HepG2 (cell line): ENCODE measurements around the gene TSR1. TPM values are rescaled to one million over a fixed set of nuclear protein-coding genes. Genes with fewer than 3 reads are reported as not detected.

ENCODE experiments used
- CBFB ChIP-seq: sonication (generic); formaldehyde crosslinking; IDR thresholded peaks from 2 replicates; pipeline ENCODE4 v1.4.0; 2020; ENCODE audit warnings: missing genetic modification reagents
- CBX1 ChIP-seq: IDR thresholded peaks from one replicate; pipeline ENCODE4 v1.6.1; 2016; ENCODE audit warnings: antibody characterized with exemption, low read depth
- EEA1 ChIP-seq: sonication (generic); formaldehyde crosslinking; IDR thresholded peaks from 2 replicates; pipeline ENCODE4 v1.5.1; 2020; ENCODE audit warnings: mild to moderate bottlenecking, missing genetic modification reagents, borderline replicate concordance
- FOXM1 ChIP-seq: sonication (generic); formaldehyde crosslinking; IDR thresholded peaks from 2 replicates; pipeline ENCODE4 v1.5.0; 2020; ENCODE audit warnings: missing genetic modification reagents
- KAT8 ChIP-seq: IDR thresholded peaks from 2 replicates; pipeline ENCODE4 v1.6.1; 2016; ENCODE audit warnings: missing genetic modification reagents, missing compliant biosample characterization
- KDM5B ChIP-seq: sonication (generic); formaldehyde crosslinking; IDR thresholded peaks from 2 replicates; pipeline ENCODE4 v1.4.0; 2020; ENCODE audit warnings: missing genetic modification reagents, mild to moderate bottlenecking, borderline replicate concordance
- KLF16 ChIP-seq, 2 experiments: sonication (generic) in 1 of 2; formaldehyde crosslinking in 1 of 2; IDR thresholded peaks; 2 replicates each; pipeline versions ENCODE4 v1.6.1 to v1.8.0; 2016 to 2023; ENCODE audit warnings: missing genetic modification reagents in 2 of 2, missing compliant biosample characterization in 1 of 2
- MAZ ChIP-seq, 2 experiments: sonication (generic) in 1 of 2; formaldehyde crosslinking in 1 of 2; IDR thresholded peaks; 2 replicates each; pipeline versions ENCODE4 v1.5.0 to v1.6.1; 2012 to 2020; ENCODE audit warnings: low read depth in 2 of 2, mild to moderate bottlenecking in 2 of 2, borderline replicate concordance in 1 of 2, improper control_type of control experiment in 1 of 2, low read length in 1 of 2, missing genetic modification reagents in 1 of 2, moderate library complexity in 1 of 2
- MEIS1 ChIP-seq: sonication (generic); formaldehyde crosslinking; IDR thresholded peaks from 2 replicates; pipeline ENCODE4 v1.9.0; 2021; ENCODE audit warnings: mild to moderate bottlenecking, missing genetic modification reagents, moderate library complexity, borderline replicate concordance
- NCOA5 ChIP-seq: sonication (generic); formaldehyde crosslinking; IDR thresholded peaks from 2 replicates; pipeline ENCODE4 v1.4.0; 2020; ENCODE audit warnings: missing genetic modification reagents
- NCOR1 ChIP-seq: fragments of 200-600 bp; sonication (generic); IDR thresholded peaks from 2 replicates; pipeline ENCODE4 v1.7.0; 2017; ENCODE audit warnings: antibody characterized with exemption, low read length, borderline replicate concordance
- NR2F2 ChIP-seq: IDR thresholded peaks from 2 replicates; pipeline ENCODE4 v1.6.1; 2012; ENCODE audit warnings: low read depth, inconsistent platforms, borderline replicate concordance
- POLR2G ChIP-seq: fragments of 200-400 bp; formaldehyde crosslinking; IDR thresholded peaks from 2 replicates; pipeline ENCODE4 v1.6.1; 2018; ENCODE audit warnings: mild to moderate bottlenecking, low read depth, low read length, moderate library complexity
- RAD21 ChIP-seq: fragments of 450-650 bp; formaldehyde crosslinking; IDR thresholded peaks from 2 replicates; pipeline ENCODE4 v1.5.0; 2020; ENCODE audit warnings: mild to moderate bottlenecking
- YY1 ChIP-seq: IDR thresholded peaks from 2 replicates; pipeline ENCODE4 v1.6.1; 2011; ENCODE audit warnings: low read length, low read depth, moderate library complexity, mild to moderate bottlenecking; ENCODE audit not compliant: insufficient read depth, insufficient replicate concordance
- ZMAT3 ChIP-seq: sonication (generic); formaldehyde crosslinking; conservative IDR thresholded peaks from 2 replicates; pipeline ENCODE4 v1.7.0; 2021; ENCODE audit warnings: missing genetic modification reagents
- ZNF3 ChIP-seq: IDR thresholded peaks from 2 replicates; pipeline ENCODE4 v1.7.0; 2017; ENCODE audit warnings: inconsistent platforms
- ZNF329 ChIP-seq: sonication (generic); formaldehyde crosslinking; IDR thresholded peaks from 2 replicates; pipeline ENCODE4 v1.9.0; 2021; ENCODE audit warnings: low read depth, mild to moderate bottlenecking, missing genetic modification reagents
- ZNF430 ChIP-seq: sonication (generic); formaldehyde crosslinking; IDR thresholded peaks from 2 replicates; pipeline ENCODE4 v1.9.0; 2021; ENCODE audit warnings: mild to moderate bottlenecking, missing genetic modification reagents
- ZNF564 ChIP-seq: sonication (generic); formaldehyde crosslinking; IDR thresholded peaks from 2 replicates; pipeline ENCODE4 v1.8.1; 2023; ENCODE audit warnings: mild to moderate bottlenecking, missing genetic modification reagents
- ZNF570 ChIP-seq: sonication (generic); formaldehyde crosslinking; IDR thresholded peaks from 2 replicates; pipeline ENCODE4 v1.4.0; 2020; ENCODE audit warnings: mild to moderate bottlenecking, missing genetic modification reagents, borderline replicate concordance
- ZNF605 ChIP-seq: sonication (generic); formaldehyde crosslinking; IDR thresholded peaks from 2 replicates; pipeline ENCODE4 v1.8.0; 2022; ENCODE audit warnings: mild to moderate bottlenecking, missing genetic modification reagents
- ZNF746 ChIP-seq: sonication (generic); formaldehyde crosslinking; IDR thresholded peaks from 2 replicates; pipeline ENCODE4 v1.8.0; 2022; ENCODE audit warnings: mild to moderate bottlenecking, missing genetic modification reagents
- ZNF761 ChIP-seq: sonication (generic); formaldehyde crosslinking; conservative IDR thresholded peaks from 2 replicates; pipeline ENCODE4 v1.4.0; 2020; ENCODE audit warnings: mild to moderate bottlenecking, missing genetic modification reagents
- ZSCAN25 ChIP-seq: sonication (generic); formaldehyde crosslinking; IDR thresholded peaks from 2 replicates; pipeline ENCODE4 v1.8.0; 2022; ENCODE audit warnings: mild to moderate bottlenecking, missing genetic modification reagents
- polyA plus RNA-seq, 8 experiments: library from polyadenylated mRNA; depleted of rRNA in 3 of 8; stranded (reverse) in 7 of 8; unstranded in 1 of 8; fragments of >200 nt; fragmentation: Illumina TruSeq in 4 of 8; extraction: Trizol in 4 of 8; gene quantifications; 2 replicates each; pipeline versions ENCODE4 v1.2.1 to v1.2.3, GENCODE V29; 2011 to 2016; ENCODE audit warnings: low read depth in 4 of 8, missing spikeins in 1 of 8, mixed read lengths in 1 of 8; ENCODE audit not compliant: insufficient read depth in 1 of 8
- total RNA-seq, 5 experiments: library from RNA; depleted of rRNA; stranded (reverse); fragments of >200 nt; fragmentation: Illumina TruSeq; extraction: Trizol; gene quantifications; 2 replicates each; pipeline ENCODE4 v1.2.3, GENCODE V29; 2016; ENCODE audit warnings: low read depth in 1 of 5
- TF ChIP-seq, protein P1 (sequence below): IDR thresholded peaks from 2 replicates; pipeline ENCODE4 v1.6.1; 2016; ENCODE audit warnings: missing genetic modification reagents, missing compliant biosample characterization
- TF ChIP-seq, protein P2 (sequence below): sonication (generic); formaldehyde crosslinking; IDR thresholded peaks from 2 replicates; pipeline ENCODE4 v1.4.0; 2020; ENCODE audit warnings: missing genetic modification reagents, mild to moderate bottlenecking, borderline replicate concordance

TSR1 gene
- total and polyA plus RNA-seq, 2 of the 13 experiments (the other 11 are each of a cell fraction or from before 2014, with no cell fraction given), result 7.1 to 65.8 TPM

DNA sequence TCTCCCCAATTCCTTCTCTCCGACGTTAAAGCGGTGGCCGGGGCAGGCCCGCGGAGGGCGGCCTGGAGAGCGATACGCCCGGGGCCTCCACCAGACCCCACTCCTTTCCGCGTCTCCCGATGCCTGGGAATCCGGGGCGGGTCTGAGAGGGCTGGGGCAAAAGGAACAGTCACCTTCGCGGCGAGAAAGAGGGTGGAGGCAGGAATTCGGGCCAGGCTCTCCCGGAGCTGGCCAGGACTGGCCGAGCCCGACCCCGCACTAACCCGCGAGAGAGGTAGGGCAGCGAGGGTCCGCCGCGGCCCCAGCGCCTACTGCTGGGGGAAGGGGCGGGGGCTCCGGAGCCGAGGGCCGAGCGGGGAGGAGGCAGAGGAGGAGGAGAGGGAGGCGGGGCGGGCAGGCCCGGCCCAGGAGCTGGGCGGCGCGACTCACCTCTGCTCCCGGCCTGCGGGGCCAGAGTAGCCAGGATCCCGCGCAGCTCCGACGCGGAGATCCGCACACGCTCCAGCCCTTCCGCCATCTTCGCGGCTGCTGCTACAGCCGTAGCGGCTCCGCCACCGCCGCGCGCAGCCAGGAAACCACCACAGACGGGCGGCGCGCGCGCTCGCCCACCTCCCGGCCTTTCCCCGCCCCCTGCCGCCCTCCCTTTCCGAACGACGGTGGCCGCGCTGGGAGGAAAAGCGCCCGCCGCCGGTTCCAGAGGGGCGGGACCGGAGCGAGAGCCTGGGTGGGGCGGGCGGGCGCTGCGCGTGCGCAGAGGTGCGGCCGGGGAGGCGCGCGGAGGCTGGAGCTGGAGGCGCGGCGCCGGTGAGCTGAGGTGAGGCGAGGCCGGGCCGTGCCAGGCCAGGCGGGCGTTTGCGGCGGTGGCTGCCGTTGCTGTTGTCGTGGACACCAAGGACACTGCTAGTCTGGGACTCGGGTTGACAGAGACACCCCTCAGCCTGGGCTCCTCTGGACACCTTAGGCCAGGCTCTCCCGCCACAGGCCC is 32.8 kb downstream of the TSR1 start, which contains the start of the genes SMG6 and SRR (continued):
- TF ChIP-seq ZSCAN25 (CRISPR knock-in tag), result peak; percentile 92
- TF ChIP-seq, protein P1, sequence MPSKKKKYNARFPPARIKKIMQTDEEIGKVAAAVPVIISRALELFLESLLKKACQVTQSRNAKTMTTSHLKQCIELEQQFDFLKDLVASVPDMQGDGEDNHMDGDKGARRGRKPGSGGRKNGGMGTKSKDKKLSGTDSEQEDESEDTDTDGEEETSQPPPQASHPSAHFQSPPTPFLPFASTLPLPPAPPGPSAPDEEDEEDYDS (CRISPR knock-in tag), result peak; percentile 36
- TF ChIP-seq ZNF570 (CRISPR knock-in tag), result no peak
- TF ChIP-seq KDM5B (CRISPR knock-in tag), result peak; percentile 57; the same call in 1 of the 2 replicates
- TF ChIP-seq ZNF430 (CRISPR knock-in tag), result 0 out of 2 replicates have a peak, but pooled peaks have one; percentile 5
- peak; percentile 45; the same call in 1 of the 2 replicates for TF ChIP-seq ZMAT3
- peak; percentile 46; the same call in 1 of the 2 replicates for TF ChIP-seq ZNF605 (CRISPR knock-in tag)
- peak; percentile 33 for TF ChIP-seq MAZ (IDR thresholded peaks at IDR 0.05; ENCODE audit: borderline replicate concordance, low read depth, low read length)
- peak; percentile 95 for TF ChIP-seq MAZ (CRISPR knock-in tag; IDR thresholded peaks at IDR 0.05; ENCODE audit: low read depth)
- TF ChIP-seq MEIS1 (CRISPR knock-in tag), result peak; percentile 43
- TF ChIP-seq ZNF746 (CRISPR knock-in tag), result peak; percentile 51; the same call in 1 of the 2 replicates
- no peak for TF ChIP-seq NR2F2
- TF ChIP-seq NCOA5 (CRISPR knock-in tag), result no peak
- TF ChIP-seq, protein P2, sequence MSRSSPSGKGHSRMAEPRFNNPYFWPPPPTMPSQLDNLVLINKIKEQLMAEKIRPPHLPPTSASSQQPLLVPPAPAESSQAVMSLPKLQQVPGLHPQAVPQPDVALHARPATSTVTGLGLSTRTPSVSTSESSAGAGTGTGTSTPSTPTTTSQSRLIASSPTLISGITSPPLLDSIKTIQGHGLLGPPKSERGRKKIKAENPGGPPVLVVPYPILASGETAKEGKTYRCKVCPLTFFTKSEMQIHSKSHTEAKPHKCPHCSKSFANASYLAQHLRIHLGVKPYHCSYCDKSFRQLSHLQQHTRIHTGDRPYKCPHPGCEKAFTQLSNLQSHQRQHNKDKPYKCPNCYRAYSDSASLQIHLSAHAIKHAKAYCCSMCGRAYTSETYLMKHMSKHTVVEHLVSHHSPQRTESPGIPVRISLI (CRISPR knock-in tag), result peak; percentile 25; the same call in 1 of the 2 replicates
- TF ChIP-seq YY1, result peak; percentile 88
- peak; percentile 88 for TF ChIP-seq POLR2G
- TF ChIP-seq ZNF329 (CRISPR knock-in tag), result peak; percentile 71; the same call in 1 of the 2 replicates
- TF ChIP-seq ZNF564, result peak; percentile 90
- TF ChIP-seq KLF16 (CRISPR knock-in tag; IDR thresholded peaks at IDR 0.05), result 0 out of 4 replicates have a peak, but pooled peaks of 1 of the 2 experiments have one; percentile 39
- no peak for TF ChIP-seq ZNF3 (CRISPR knock-in tag)
- no peak for TF ChIP-seq NCOR1
- TF ChIP-seq CBFB, result peak; percentile 79
- TF ChIP-seq CBX1, result no peak
- peak; percentile 8; the same call in 1 of the 2 replicates for TF ChIP-seq FOXM1 (CRISPR knock-in tag)
- TF ChIP-seq ZNF761 (CRISPR knock-in tag), result 0 out of 2 replicates have a peak, but pooled peaks have one; percentile 27
- peak; percentile 28; the same call in 1 of the 2 replicates for TF ChIP-seq EEA1 (CRISPR knock-in tag)
- TF ChIP-seq RAD21 (CRISPR knock-in tag), result peak; percentile 26; the same call in 1 of the 2 replicates
- TF ChIP-seq KAT8 (CRISPR knock-in tag), result peak; percentile 79
